Pancreas (tissue), 10 donors: ENCODE data around the gene UROS. TPM values are rescaled to one million over a fixed set of nuclear protein-coding genes. Genes with fewer than 3 reads are reported as not detected.
A peak's percentile ranks its signal among the peaks of the same experiment; 100 is the strongest.

Experiments used
- ATAC-seq, 4 donors: fragments of 200-7000 bp; cut with Tn5 transposase; one replicate each; pipeline versions ENCODE4 v1.8.0 to v1.9.1; 2020; ENCODE audit warnings: mild to moderate bottlenecking in 4 of 4, moderate library complexity in 4 of 4
- DNase-seq, 6 donors: peaks; one replicate each; pipeline ENCODE4 v3.0.0-alpha.2; 2020
- FAIRE-seq: peaks from 2 replicates; lab custom pipeline; 2012; peaks lifted over from hg19 to GRCh38; lab: Jason Lieb, UNC
- H3K27ac ChIP-seq, 4 donors: fragments of 200-600 bp; sonication (generic); 1 replicate in 3 of 4; 2 replicates in 1 of 4; pipeline versions ENCODE4 v1.5.0 to v1.8.0; 2020
- H3K27me3 ChIP-seq, 4 donors: fragments of 200-600 bp; one replicate each; pipeline ENCODE4 v1.8.0; 2021
- H3K36me3 ChIP-seq, 3 donors: fragments of 200-600 bp; sonication (generic) in 1 of 3; one replicate each; pipeline versions ENCODE4 v1.5.0 to v1.8.0; 2020 to 2021
- H3K4me1 ChIP-seq, 3 donors: fragments of 200-600 bp; one replicate each; pipeline ENCODE4 v1.8.0; 2021
- H3K4me3 ChIP-seq, 4 donors: fragments of 200-600 bp; sonication (generic) in 2 of 4; one replicate each; pipeline versions ENCODE4 v1.5.0 to v1.8.0; 2020 to 2021
- H3K9me3 ChIP-seq, 4 donors: fragments of 200-600 bp; one replicate each; pipeline ENCODE4 v1.8.0; 2021
- WGBS, 2 donors: extraction: QIAGEN DNeasy Blood & Tissue Kit; methylation state at CpG; one replicate each; pipeline ENCODE4 v1.1.7; 2013; 5-methylcytosine and 5-hydroxymethylcytosine counted together
- intact Hi-C, 3 donors: fragments of 100-400 bp; cut with DNase I; formaldehyde crosslinking; loops; one replicate each; pipeline versions ENCODE4 v1.11.1 to v1.14.2; 2022
- polyA plus RNA-seq, 2 donors: library from polyadenylated mRNA; stranded (reverse); fragments of 200-250 nt; gene quantifications; one replicate each; pipeline ENCODE4 v1.2.3, GENCODE V29; 2013
- total RNA-seq, 6 donors: library from RNA; stranded (reverse); fragmentation: NEBNext Ultra II Directional in 4 of 6; extraction: Animal tissue kit (Norgen Biotek cat#: 25700) in 4 of 6; gene quantifications; one replicate each; pipeline versions ENCODE4 v1.2.1 to v1.2.4, GENCODE V29; 2021 to 2023
- TF ChIP-seq, protein P1 (sequence below), 4 donors: fragments of 200-600 bp; sonication (generic) in 3 of 4; IDR thresholded peaks; one replicate each; pipeline versions ENCODE4 v1.5.0 to v1.8.0; 2021; ENCODE audit warnings: antibody characterized with exemption in 4 of 4
- donor health status: healthy with polysubstance abuse.
- donor health status: DM: no; HTN: no; CAD: no; lungs with moderate emphysema.
- donor health status: DM: no; HTN: no; CAD: no.
- donor health status: control.
- donor health status: control.
- donor health status: Bipolar disorder and iron deficiency.
- donor health status: DM: yes; HTN: yes; CAD: no.
- donor health status: DM: no; HTN: no; CAD: no.
- donor health status: DM: no; HTN: no; CAD: no.
- donor health status: DM: yes; HTN: yes; CAD: no.

UROS gene
- total and polyA plus RNA-seq, 8 donors, result 12.8 to 34.4 (median 19.0) TPM

DNA sequence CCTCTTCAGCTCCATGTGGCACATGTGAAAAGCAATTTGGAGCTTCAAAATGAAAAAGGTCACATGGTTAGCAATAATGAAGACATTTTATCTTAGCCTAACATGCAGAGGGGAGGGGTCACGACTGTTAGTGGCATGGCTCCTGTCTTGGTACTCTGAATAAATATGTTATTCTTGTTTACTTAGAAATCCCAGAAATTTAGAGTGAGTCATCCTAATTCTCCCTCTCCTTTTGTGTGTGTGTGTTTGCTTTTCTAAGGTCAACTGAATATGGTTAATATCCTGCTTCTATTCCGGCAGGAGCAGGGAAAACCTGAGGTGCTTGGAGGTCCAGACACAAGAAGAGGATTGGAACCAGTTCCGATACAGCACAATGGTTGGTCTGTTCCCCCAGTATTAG is 17.9 kb upstream of the UROS start:
- H3K36me3 ChIP-seq, result peaks cover 5 to 51% (median 28%) of the 10 kb centered on the region in 3 donors
- DNase-seq (no peak), ATAC-seq (no peak), FAIRE-seq (no peak)
- no peaks in the 10 kb centered on the region for H3K9me3 ChIP-seq
- H3K27me3 ChIP-seq, result no peaks in the 10 kb centered on the region
- peaks cover 20 to 25% (median 24%) of the 10 kb centered on the region in 3 donors for H3K4me1 ChIP-seq
- WGBS, 2 donors, result 62 to 68% methylated on average over 3 of the region's 3 CpGs
- peak overlapping the region in 1 of 4 donors; percentile 5 for H3K27ac ChIP-seq
- H3K4me3 ChIP-seq, result no peak overlapping the region
- TF ChIP-seq, protein P1, sequence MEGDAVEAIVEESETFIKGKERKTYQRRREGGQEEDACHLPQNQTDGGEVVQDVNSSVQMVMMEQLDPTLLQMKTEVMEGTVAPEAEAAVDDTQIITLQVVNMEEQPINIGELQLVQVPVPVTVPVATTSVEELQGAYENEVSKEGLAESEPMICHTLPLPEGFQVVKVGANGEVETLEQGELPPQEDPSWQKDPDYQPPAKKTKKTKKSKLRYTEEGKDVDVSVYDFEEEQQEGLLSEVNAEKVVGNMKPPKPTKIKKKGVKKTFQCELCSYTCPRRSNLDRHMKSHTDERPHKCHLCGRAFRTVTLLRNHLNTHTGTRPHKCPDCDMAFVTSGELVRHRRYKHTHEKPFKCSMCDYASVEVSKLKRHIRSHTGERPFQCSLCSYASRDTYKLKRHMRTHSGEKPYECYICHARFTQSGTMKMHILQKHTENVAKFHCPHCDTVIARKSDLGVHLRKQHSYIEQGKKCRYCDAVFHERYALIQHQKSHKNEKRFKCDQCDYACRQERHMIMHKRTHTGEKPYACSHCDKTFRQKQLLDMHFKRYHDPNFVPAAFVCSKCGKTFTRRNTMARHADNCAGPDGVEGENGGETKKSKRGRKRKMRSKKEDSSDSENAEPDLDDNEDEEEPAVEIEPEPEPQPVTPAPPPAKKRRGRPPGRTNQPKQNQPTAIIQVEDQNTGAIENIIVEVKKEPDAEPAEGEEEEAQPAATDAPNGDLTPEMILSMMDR (IDR thresholded peaks at IDR 0.05), result no peak
- intact Hi-C loops, result no loop called here

DNA sequence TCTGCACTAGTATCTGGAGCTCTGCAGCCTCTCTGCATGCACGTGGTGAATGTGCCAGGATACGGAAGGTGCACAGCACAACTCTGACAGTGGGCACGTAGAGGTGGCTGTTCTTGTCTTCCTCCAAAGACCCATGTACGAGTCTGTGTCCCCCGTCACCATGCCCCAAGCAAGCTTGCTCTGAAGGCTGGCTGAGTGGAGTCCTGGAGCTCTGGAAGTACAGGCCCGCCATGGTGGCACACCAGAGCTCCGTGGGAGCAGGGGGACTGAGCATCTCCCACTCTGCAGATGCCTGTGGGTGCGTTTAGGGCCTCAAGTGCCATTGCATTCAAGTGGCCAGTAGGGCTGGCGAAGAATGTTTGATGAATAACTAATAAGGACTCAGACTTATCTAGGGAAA is 17.3 kb upstream of the UROS start:
- TF ChIP-seq, protein P1 (IDR thresholded peaks at IDR 0.05), result no peak
- FAIRE-seq, result no peak
- no peak for ATAC-seq

DNA sequence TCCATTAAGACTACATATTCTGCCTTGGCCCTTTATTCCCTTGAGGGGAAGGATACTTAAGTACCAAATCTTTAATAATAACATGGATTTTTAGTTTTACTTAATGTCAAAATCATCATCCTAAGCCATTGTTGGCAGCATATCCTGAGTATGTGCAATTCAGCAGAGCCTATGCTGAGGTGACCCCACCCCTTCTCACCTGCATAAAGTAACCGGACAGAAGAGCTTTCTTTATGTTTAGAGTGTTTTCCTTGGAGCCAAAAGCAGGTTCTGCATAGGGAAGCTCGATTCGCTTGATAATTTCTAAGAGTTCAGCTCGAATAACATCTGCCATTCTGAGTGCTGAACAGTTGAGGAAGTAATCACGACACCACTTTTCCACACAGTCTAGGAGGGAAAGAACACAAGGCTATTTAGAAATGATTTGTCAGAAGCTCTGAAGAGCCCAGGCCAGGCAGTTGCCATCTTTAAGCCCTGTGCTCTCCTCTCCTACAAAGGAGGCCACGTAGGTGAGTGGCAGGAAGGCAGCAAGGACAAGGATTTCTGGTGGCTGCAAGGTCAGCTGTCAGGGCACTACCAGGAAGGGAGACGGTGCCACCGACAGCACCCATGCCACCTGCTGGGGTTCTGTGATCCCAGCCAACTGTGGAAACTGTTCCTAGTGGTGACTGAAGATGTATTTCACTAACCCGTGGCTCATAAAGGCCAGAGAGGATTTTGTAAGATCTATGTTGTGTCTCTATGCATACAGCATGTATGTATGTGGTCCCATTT is 15.9 kb upstream of the UROS start:
- Histone ChIP-seq H3K27me3 (no peaks in the 10 kb centered on the region), H3K4me3 (no peak overlapping the region), H3K9me3 (no peaks in the 10 kb centered on the region), H3K36me3 (peaks cover 5 to 59% (median 34%) of the 10 kb centered on the region in 3 donors), H3K27ac (peak overlapping the region in 3 of 4 donors; percentile 5 to 35 (median 7)), H3K4me1 (peaks cover under 1 to 8% (median 6%) of the 10 kb centered on the region in 3 donors)
- peak in 3 of 6 donors; percentile 27 to 45 (median 41) for DNase-seq
- intact Hi-C loops, result no loop called here
- FAIRE-seq, result no peak
- 46 to 53% methylated on average over 9 of the region's 9 CpGs for whole genome bisulfite sequencing, 2 donors
- TF ChIP-seq, protein P1 (IDR thresholded peaks at IDR 0.05), result no peak
- peak in 3 of 4 donors; percentile 39 to 76 (median 54) for ATAC-seq

More for the DNA sequence above, 17.3 kb upstream of the UROS start:
- H3K4me1 ChIP-seq, result peaks cover 14 to 22% (median 18%) of the 10 kb centered on the region in 3 donors
- H3K27me3 ChIP-seq, result no peaks in the 10 kb centered on the region
- peaks cover 5 to 55% (median 28%) of the 10 kb centered on the region in 3 donors for H3K36me3 ChIP-seq
- H3K4me3 ChIP-seq, result no peak overlapping the region
- intact Hi-C loops, result no loop called here
- WGBS, 2 donors, result 92 to 93% methylated on average over 9 of the region's 9 CpGs
- DNase-seq, result no peak
- H3K9me3 ChIP-seq, result no peaks in the 10 kb centered on the region
- peak overlapping the region in 1 of 4 donors; percentile 5 for H3K27ac ChIP-seq

- intact Hi-C loops, result no loop called here
- DNase-seq (no peak), FAIRE-seq (no peak), ATAC-seq (no peak)
- no peak overlapping the region for H3K4me3 ChIP-seq
- H3K27me3 ChIP-seq, result no peaks in the 10 kb centered on the region
- peaks cover 5 to 77% (median 40%) of the 10 kb centered on the region in 3 donors for H3K36me3 ChIP-seq
- WGBS, 2 donors, result 28 to 39% methylated on average over 2 of the region's 2 CpGs
- no peak overlapping the region for H3K27ac ChIP-seq
- H3K9me3 ChIP-seq, result no peaks in the 10 kb centered on the region
- peaks cover 0 to 3% (median 0%) of the 10 kb centered on the region in 3 donors for H3K4me1 ChIP-seq
- TF ChIP-seq, protein P1 (IDR thresholded peaks at IDR 0.05), result no peak
These were observed 13.7 kb upstream of the UROS start for GRCh38 chr10:125836746-125837145.

- 95 to 96% methylated on average over 5 of the region's 5 CpGs for WGBS, 2 donors
- DNase-seq (no peak), ATAC-seq (no peak), FAIRE-seq (no peak)
- H3K27ac ChIP-seq, result no peak overlapping the region
- no peaks in the 10 kb centered on the region for H3K9me3 ChIP-seq
- peaks cover 0 to 46% (median 21%) of the 10 kb centered on the region in 3 donors for H3K36me3 ChIP-seq
- TF ChIP-seq, protein P1 (IDR thresholded peaks at IDR 0.05), result no peak
- H3K27me3 ChIP-seq, result no peaks in the 10 kb centered on the region
- no peak overlapping the region for H3K4me3 ChIP-seq
- H3K4me1 ChIP-seq, result peaks cover 17 to 24% (median 21%) of the 10 kb centered on the region in 3 donors
- intact Hi-C loops, result no loop called here
These were observed 5.3 kb upstream of the UROS start for GRCh38 chr10:125828311-125828710.
